Urinary bladder (tissue), 4 donors: ENCODE results near the gene DCHS2. TPM values are rescaled to one million over a fixed set of nuclear protein-coding genes. Genes with fewer than 3 reads are reported as not detected.
A peak's percentile ranks its signal among the peaks of the same experiment; 100 is the strongest.

Experiments
- DNase-seq: peaks from one replicate; pipeline ENCODE4 v3.0.0-alpha.2; 2015; ENCODE audit errors: extremely low spot score
- H3K27ac ChIP-seq: one replicate; pipeline ENCODE4 v1.5.1; 2013; ENCODE audit warnings: low read depth, mild to moderate bottlenecking, moderate library complexity
- H3K36me3 ChIP-seq: one replicate; pipeline ENCODE4 v1.6.1; 2013; ENCODE audit warnings: mild to moderate bottlenecking, moderate library complexity; ENCODE audit not compliant: insufficient read depth
- H3K4me1 ChIP-seq: one replicate; pipeline ENCODE4 v1.6.1; 2013; ENCODE audit warnings: mild to moderate bottlenecking, moderate library complexity; ENCODE audit not compliant: insufficient read depth
- H3K4me3 ChIP-seq: one replicate; pipeline ENCODE4 v1.5.1; 2013; ENCODE audit warnings: low read depth, low read length
- WGBS: extraction: QIAGEN DNeasy Blood & Tissue Kit; methylation state at CpG from one replicate; pipeline ENCODE4 v1.1.7; 2013; 5-methylcytosine and 5-hydroxymethylcytosine counted together
- polyA plus RNA-seq: library from polyadenylated mRNA; stranded (reverse); fragments of 200-250 nt; gene quantifications from one replicate; pipeline ENCODE4 v1.2.3, GENCODE V29; 2013
- total RNA-seq: library from RNA; depleted of rRNA; stranded (reverse); fragments of >200 nt; gene quantifications from one replicate; pipeline ENCODE4 v1.2.3, GENCODE V29; 2014
- donor health status: healthy with polysubstance abuse.
- donor health status: healthy.

The DCHS2 gene
- total and polyA plus RNA-seq, 2 donors, result 1.2 to 14.0 TPM

GRCh38 chr4:154367659-154368058, 123.9 kb downstream of the DCHS2 start:
- Histone ChIP-seq H3K4me3 (no peak overlapping the region), H3K36me3 (no peaks in the 10 kb centered on the region), H3K4me1 (no peaks in the 10 kb centered on the region), H3K27ac (no peak overlapping the region)
- 51% methylated on average over 2 of the region's 2 CpGs for WGBS
- no peak for DNase-seq

- WGBS, result 50% methylated on average over 4 of the region's 4 CpGs
- Histone ChIP-seq H3K27ac (no peak overlapping the region), H3K36me3 (no peaks in the 10 kb centered on the region), H3K4me1 (no peaks in the 10 kb centered on the region), H3K4me3 (no peak overlapping the region)
- DNase-seq, result no peak
These were observed 124.6 kb downstream of the DCHS2 start for GRCh38 chr4:154366956-154367355.

GRCh38 chr4:154364066-154364845, 127.3 kb downstream of the DCHS2 start:
- 37% methylated on average over 7 of the region's 7 CpGs for WGBS
- no peaks in the 10 kb centered on the region for H3K4me1 ChIP-seq
- H3K4me3 ChIP-seq, result no peak overlapping the region
- H3K36me3 ChIP-seq, result no peaks in the 10 kb centered on the region
- DNase-seq, result no peak
- no peak overlapping the region for H3K27ac ChIP-seq

- Histone ChIP-seq H3K36me3 (no peaks in the 10 kb centered on the region), H3K4me3 (no peak overlapping the region), H3K4me1 (no peaks in the 10 kb centered on the region), H3K27ac (no peak overlapping the region)
- no peak for DNase-seq
- WGBS, result 80% methylated on average over 4 of the region's 4 CpGs
These were observed 130.1 kb downstream of the DCHS2 start for GRCh38 chr4:154361450-154361849.

GRCh38 chr4:154360491-154360890, 131.1 kb downstream of the DCHS2 start:
- no peaks in the 10 kb centered on the region for H3K4me1 ChIP-seq
- H3K4me3 ChIP-seq, result no peak overlapping the region
- WGBS, result 39% methylated on average over 2 of the region's 2 CpGs
- H3K36me3 ChIP-seq, result no peaks in the 10 kb centered on the region
- H3K27ac ChIP-seq, result no peak overlapping the region
- no peak for DNase-seq

- no peaks in the 10 kb centered on the region for H3K36me3 ChIP-seq
- no peaks in the 10 kb centered on the region for H3K4me1 ChIP-seq
- no peak overlapping the region for H3K27ac ChIP-seq
- no peak for DNase-seq
- H3K4me3 ChIP-seq, result no peak overlapping the region
These were observed 136.7 kb downstream of the DCHS2 start for GRCh38 chr4:154354883-154355282.

- no peak for DNase-seq
- Histone ChIP-seq H3K4me1 (no peaks in the 10 kb centered on the region), H3K27ac (no peak overlapping the region), H3K4me3 (no peak overlapping the region), H3K36me3 (no peaks in the 10 kb centered on the region)
- WGBS, result 67% methylated on average over 2 of the region's 2 CpGs
These were observed 141.8 kb downstream of the DCHS2 start for GRCh38 chr4:154349829-154350228.

GRCh38 chr4:154348657-154349056, 142.9 kb downstream of the DCHS2 start:
- no peak overlapping the region for H3K4me3 ChIP-seq
- no peaks in the 10 kb centered on the region for H3K4me1 ChIP-seq
- H3K27ac ChIP-seq, result no peak overlapping the region
- no peaks in the 10 kb centered on the region for H3K36me3 ChIP-seq
- DNase-seq, result no peak
- WGBS, result 78% methylated on average over 3 of the region's 3 CpGs

GRCh38 chr4:154345359-154345758, 146.2 kb downstream of the DCHS2 start:
- Histone ChIP-seq H3K4me1 (no peaks in the 10 kb centered on the region), H3K4me3 (no peak overlapping the region), H3K36me3 (no peaks in the 10 kb centered on the region), H3K27ac (no peak overlapping the region)
- no peak for DNase-seq
- WGBS, result 81% methylated on average over 1 of the region's 1 CpG

- Histone ChIP-seq H3K36me3 (no peaks in the 10 kb centered on the region), H3K4me1 (no peaks in the 10 kb centered on the region), H3K4me3 (no peak overlapping the region), H3K27ac (no peak overlapping the region)
- DNase-seq, result no peak
- 83% methylated on average over 6 of the region's 6 CpGs for WGBS
These were observed 146.9 kb downstream of the DCHS2 start for GRCh38 chr4:154344686-154345085.

GRCh38 chr4:154343651-154344050, 147.9 kb downstream of the DCHS2 start:
- 49% methylated on average over 3 of the region's 3 CpGs for WGBS
- DNase-seq, result no peak
- Histone ChIP-seq H3K4me3 (no peak overlapping the region), H3K4me1 (no peaks in the 10 kb centered on the region), H3K36me3 (no peaks in the 10 kb centered on the region), H3K27ac (no peak overlapping the region)

- 98% methylated on average over 3 of the region's 3 CpGs for WGBS
- no peak overlapping the region for H3K4me3 ChIP-seq
These were observed 150.2 kb downstream of the DCHS2 start for GRCh38 chr4:154341448-154341847.

GRCh38 chr4:154335588-154335987, 156.0 kb downstream of the DCHS2 start:
- Histone ChIP-seq H3K4me3 (no peak overlapping the region), H3K36me3 (no peaks in the 10 kb centered on the region), H3K4me1 (no peaks in the 10 kb centered on the region), H3K27ac (no peak overlapping the region)
- DNase-seq, result no peak
- WGBS, result 96% methylated on average over 2 of the region's 2 CpGs

More at GRCh38 chr4:154341448-154341847, 150.2 kb downstream of the DCHS2 start:
- no peaks in the 10 kb centered on the region for H3K4me1 ChIP-seq
- DNase-seq, result no peak
- H3K27ac ChIP-seq, result no peak overlapping the region
- H3K36me3 ChIP-seq, result no peaks in the 10 kb centered on the region

- 6% methylated on average over 48 of the region's 48 CpGs for WGBS
- Histone ChIP-seq H3K27ac (no peak overlapping the region), H3K4me1 (no peaks in the 10 kb centered on the region), H3K4me3 (peak overlapping the region; percentile 2), H3K36me3 (no peaks in the 10 kb centered on the region)
- peak; percentile 4 for DNase-seq
These were observed 158.7 kb downstream of the DCHS2 start for GRCh38 chr4:154332681-154333421.
